GM18907 (cell line): ENCODE measurements around the gene RRAD.
"Not testable (repeated sequence)": the region's sequence is repeated elsewhere in the genome, so short reads cannot be mapped to it uniquely, and the experiment has no call there.

ENCODE experiments used
- ATAC-seq: cut with Tn5 transposase; IDR thresholded peaks from one replicate; pipeline ENCODE4 v1.9.1; 2021; ENCODE audit warnings: mild to moderate bottlenecking, moderate library complexity; ENCODE audit not compliant: unreplicated experiment

The RRAD gene

GRCh38 chr16:66902648-66903543 lies 22.4 kb downstream of the RRAD start:
- no peak for ATAC-seq

GRCh38 chr16:66901626-66902025 lies 23.7 kb downstream of the RRAD start:
- no peak for ATAC-seq

GRCh38 chr16:66900721-66901441 lies 24.5 kb downstream of the RRAD start:
- ATAC-seq = no peak

GRCh38 chr16:66899945-66900710 lies 25.2 kb downstream of the RRAD start:
- ATAC-seq = no peak

GRCh38 chr16:66899310-66899944 lies 25.9 kb downstream of the RRAD start:
- no peak for ATAC-seq

- ATAC-seq = no peak
Observed at GRCh38 chr16:66898933-66899309, 26.4 kb downstream of the RRAD start.

- no peak for ATAC-seq
Observed at GRCh38 chr16:66898207-66898606, 27.1 kb downstream of the RRAD start.

GRCh38 chr16:66896682-66897081 lies 28.7 kb downstream of the RRAD start:
- ATAC-seq = not testable (repeated sequence)

DNA sequence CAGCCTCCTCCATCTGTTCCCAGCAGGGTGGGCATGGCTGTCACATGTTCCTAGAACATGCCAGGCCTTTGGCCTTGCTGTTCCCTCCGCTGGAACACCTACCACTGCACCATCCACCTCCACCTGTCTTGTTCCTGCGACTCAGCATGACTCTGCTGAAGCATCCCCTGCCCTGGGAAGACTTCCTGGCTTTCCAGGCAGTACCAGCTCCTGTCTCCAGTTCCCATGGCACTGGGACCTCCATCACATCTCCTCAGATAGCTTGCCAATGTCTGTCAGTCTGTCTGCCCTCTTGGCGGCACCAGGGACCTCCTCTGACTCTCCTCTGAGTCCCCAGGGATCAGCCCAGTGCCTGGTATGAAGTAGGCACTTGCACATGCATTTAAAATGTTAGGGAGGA lies 29.3 kb downstream of the RRAD start:
- no peak for ATAC-seq

DNA sequence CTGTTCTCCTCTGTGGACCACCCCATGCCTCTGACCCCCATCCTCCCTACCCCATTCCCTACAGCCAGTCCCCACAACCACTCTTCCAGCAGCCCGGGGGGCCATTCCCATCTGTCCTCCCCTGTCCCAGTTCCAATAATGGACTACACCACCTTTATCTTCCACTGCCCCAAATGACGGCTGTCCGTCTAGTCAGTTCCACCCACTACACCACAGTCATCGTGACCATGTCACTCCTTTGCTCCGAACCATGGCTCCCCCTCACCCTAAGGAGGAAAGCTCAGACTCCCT lies 29.7 kb downstream of the RRAD start:
- no peak for ATAC-seq

DNA sequence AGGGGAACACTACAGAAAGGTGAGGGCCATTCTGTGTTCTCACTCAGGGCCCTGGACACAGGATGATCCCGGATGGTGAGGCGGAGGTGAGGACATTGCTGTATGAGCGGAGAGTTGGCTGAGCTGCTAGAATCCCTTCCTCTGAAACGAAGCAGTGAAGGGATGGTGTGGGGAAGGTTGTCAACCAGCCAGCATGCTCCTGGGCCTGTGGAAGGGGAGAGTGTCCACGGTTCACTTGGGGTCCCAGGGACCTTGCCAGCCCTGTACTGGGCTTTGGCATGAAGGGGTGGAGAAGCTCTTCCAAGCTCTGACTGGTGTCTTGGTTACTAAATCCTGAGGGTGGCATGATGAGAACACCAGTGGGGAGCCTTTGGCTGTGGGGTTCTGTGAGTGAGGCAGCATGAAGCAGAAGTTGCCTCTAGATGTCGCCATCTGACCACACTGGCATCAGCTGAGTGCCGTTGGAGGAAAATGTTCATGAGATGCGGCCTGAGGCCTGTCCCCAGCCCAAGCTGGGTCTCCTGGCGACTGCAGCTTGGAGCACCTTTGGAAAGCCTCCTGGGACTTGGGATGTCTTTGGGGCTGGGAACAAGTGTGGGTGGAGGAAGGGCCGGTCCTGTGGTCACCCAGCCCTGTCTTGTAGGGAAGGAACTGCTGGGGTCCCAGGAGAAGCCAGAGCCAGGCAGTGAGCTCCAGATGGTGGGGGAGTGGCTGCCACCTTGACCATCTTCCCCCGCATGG lies 30.2 kb downstream of the RRAD start:
- no peak for ATAC-seq

DNA sequence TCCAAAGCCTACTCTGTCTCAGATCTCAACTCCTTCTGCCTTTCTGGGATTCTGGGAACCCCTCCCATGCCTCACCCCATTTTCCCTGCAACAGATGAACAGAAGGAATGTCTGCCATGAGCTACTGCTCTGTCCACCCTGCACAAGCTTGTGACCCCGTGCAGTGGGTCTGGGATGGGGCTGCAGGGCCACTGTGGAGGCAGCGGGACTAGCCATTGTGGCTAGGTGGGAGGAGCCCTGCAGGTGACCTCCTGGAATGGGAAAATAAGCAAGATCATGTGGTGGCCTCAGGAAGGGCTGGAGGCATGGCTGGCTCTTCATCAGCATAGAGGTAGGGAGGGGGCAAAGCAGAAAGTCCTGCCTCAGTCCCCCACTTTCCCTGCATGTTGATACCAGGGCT lies 31.3 kb downstream of the RRAD start:
- ATAC-seq = no peak

DNA sequence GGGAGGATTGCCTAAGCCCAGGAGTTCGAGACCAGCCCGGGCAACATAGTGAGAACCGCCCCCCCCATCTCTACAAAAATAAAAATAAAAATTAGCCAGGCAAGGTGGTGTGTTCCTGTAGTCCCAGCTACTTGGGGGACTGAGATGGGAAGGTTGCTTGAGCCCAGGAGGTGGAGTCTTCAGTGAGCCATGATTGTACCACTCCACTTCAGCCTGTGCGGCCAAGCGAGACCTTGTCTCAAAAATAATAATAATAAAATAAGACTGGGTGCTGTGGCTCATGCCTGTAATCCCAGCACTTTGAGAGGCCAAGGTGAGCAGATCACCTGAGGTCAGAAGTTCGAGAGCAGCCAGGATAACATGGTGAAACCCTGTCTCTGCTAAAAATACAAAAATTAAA lies 33.5 kb downstream of the RRAD start:
- no peak for ATAC-seq

GRCh38 chr16:66891360-66891759 lies 34.0 kb downstream of the RRAD start:
- ATAC-seq = no peak

GRCh38 chr16:66890799-66891198 lies 34.5 kb downstream of the RRAD start:
- no peak for ATAC-seq

- no peak for ATAC-seq
Observed at GRCh38 chr16:66889622-66890021, 35.7 kb downstream of the RRAD start.

GRCh38 chr16:66888647-66889615 lies 36.4 kb downstream of the RRAD start:
- ATAC-seq = no peak

DNA sequence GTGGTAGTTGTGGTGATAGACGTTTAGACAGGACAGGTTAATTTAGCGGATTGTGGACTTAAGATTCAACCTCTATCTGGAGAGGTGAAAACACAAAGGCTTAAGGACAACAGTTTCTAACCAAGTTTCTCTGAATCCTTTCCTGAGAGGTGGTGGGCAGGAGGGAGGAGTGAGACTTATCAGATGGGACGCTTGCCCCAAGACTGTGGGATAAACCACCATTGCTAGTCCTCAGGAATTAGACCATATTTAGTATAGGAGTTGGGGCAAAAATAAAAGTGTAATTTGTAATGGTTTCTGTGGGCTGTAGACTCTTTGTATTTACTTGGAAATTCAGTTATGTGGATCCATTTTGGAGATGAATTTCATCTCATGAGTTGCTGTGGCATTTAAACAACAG lies 38.4 kb downstream of the RRAD start:
- no peak for ATAC-seq

DNA sequence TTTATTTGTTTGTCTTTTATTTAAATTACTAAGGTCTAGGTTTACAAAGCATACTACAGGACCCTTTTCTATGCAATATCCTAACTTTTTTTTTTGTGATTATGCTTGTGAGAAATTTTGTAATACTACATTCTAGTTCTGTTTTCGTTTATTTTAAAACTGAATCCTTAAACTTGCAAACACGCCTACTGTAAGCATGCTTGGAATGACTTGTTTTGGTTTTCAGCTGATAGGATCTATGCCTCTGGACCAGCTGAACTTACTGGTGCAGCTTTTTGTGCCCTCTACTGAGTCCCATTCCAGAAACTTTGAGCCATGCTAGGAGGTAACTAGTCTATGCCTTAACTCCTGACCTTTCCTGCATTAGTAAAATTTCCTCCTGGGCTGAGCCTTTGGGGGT lies 39.0 kb downstream of the RRAD start:
- ATAC-seq = no peak
